Measurements from ENCODE around the gene MEP1A.
"Not testable (repeated sequence)": the region's sequence is repeated elsewhere in the genome, so short reads cannot be mapped to it uniquely, and the experiment has no call there.

Gene MEP1A, protein sequence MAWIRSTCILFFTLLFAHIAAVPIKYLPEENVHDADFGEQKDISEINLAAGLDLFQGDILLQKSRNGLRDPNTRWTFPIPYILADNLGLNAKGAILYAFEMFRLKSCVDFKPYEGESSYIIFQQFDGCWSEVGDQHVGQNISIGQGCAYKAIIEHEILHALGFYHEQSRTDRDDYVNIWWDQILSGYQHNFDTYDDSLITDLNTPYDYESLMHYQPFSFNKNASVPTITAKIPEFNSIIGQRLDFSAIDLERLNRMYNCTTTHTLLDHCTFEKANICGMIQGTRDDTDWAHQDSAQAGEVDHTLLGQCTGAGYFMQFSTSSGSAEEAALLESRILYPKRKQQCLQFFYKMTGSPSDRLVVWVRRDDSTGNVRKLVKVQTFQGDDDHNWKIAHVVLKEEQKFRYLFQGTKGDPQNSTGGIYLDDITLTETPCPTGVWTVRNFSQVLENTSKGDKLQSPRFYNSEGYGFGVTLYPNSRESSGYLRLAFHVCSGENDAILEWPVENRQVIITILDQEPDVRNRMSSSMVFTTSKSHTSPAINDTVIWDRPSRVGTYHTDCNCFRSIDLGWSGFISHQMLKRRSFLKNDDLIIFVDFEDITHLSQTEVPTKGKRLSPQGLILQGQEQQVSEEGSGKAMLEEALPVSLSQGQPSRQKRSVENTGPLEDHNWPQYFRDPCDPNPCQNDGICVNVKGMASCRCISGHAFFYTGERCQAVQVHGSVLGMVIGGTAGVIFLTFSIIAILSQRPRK

DNA sequence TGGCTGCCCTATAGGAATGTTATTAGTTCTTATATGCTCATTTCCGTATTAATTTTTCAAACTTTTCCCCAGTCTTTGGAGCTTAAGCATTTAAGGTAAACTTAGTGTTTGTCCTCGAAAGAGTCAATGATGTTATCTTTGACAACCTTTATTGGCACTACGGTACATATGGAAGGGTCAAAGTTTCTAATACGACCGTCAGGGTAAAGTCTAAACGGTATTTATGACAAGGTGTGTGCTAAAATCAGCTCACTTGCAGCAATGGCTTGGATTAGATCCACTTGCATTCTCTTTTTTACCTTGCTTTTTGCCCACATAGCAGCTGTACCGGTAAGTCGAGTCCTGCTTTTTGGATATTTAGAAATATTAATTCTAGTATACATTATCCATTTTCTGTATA, at the start of gene MEP1A:
Gene MEP1A, plus strand, starts transcription at position 252 of the 400 bp plus-strand sequence. Its CDS starts 10 bp downstream, at position 262.
- ATAC-seq (ENCODE audit: low read depth) (no peak), DNase-seq (ENCODE audit: low spot score) (no peak)
- H3K27ac ChIP-seq (ENCODE audit: poor library complexity, severe bottlenecking) = no peak within 1 kb of the TSS
- no peaks in the 10 kb centered on the region for H3K9me3 ChIP-seq (ENCODE audit: severe bottlenecking)
- H3K4me1 ChIP-seq (ENCODE audit: insufficient read depth, poor library complexity, severe bottlenecking) = peaks cover 7% of the 10 kb centered on the region
- no peak within 1 kb of the TSS for H3K4me3 ChIP-seq (ENCODE audit: severe bottlenecking)
- H3K36me3 ChIP-seq (ENCODE audit: low read depth) = no peaks in the 10 kb centered on the region
- TF ChIP-seq, protein P1, sequence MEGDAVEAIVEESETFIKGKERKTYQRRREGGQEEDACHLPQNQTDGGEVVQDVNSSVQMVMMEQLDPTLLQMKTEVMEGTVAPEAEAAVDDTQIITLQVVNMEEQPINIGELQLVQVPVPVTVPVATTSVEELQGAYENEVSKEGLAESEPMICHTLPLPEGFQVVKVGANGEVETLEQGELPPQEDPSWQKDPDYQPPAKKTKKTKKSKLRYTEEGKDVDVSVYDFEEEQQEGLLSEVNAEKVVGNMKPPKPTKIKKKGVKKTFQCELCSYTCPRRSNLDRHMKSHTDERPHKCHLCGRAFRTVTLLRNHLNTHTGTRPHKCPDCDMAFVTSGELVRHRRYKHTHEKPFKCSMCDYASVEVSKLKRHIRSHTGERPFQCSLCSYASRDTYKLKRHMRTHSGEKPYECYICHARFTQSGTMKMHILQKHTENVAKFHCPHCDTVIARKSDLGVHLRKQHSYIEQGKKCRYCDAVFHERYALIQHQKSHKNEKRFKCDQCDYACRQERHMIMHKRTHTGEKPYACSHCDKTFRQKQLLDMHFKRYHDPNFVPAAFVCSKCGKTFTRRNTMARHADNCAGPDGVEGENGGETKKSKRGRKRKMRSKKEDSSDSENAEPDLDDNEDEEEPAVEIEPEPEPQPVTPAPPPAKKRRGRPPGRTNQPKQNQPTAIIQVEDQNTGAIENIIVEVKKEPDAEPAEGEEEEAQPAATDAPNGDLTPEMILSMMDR (IDR thresholded peaks at IDR 0.05; ENCODE audit: poor library complexity, severe bottlenecking) = no peak
- no peaks in the 10 kb centered on the region for H3K27me3 ChIP-seq (ENCODE audit: insufficient read depth, poor library complexity, severe bottlenecking)

DNA sequence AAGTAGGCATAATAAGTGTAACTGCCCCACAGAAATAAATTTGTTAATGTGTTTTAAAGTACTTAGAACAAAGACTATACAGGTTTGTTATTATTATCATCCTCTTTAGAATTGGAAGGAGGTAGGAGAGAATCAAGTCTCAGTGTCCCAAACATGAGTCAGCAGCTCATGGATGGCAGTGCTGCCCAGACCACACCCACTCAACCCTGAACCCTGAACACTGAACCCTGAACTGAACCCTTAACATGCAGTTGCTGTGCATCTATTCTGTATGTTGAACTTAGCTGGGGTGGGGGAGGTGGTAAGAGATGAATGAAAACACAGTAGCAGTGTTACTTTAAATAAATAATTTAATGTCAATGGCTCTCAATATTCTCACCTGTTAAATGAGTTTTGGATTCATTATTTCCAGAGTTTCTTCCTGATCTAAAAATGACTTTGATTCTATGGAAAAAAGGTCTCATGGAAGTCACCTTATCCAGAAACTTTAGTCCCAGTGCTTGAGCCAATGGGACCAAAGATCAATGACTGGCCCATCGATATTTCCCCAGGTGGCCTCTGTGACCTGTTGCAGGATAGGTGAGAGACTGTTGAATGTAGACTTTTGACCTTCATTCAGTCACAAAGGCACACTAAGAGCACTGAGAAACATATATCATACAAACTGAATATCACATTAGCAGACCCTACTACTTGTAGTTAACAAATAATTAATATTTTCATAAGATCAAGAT, 49.6 kb upstream of the MEP1A start:
- Histone ChIP-seq H3K27ac (ENCODE audit: poor library complexity, severe bottlenecking) (no peak overlapping the region), H3K4me3 (ENCODE audit: severe bottlenecking) (no peak overlapping the region), H3K36me3 (ENCODE audit: low read depth) (no peaks in the 10 kb centered on the region), H3K9me3 (ENCODE audit: severe bottlenecking) (no peaks in the 10 kb centered on the region), H3K27me3 (ENCODE audit: insufficient read depth, poor library complexity, severe bottlenecking) (no peaks in the 10 kb centered on the region), H3K4me1 (ENCODE audit: insufficient read depth, poor library complexity, severe bottlenecking) (no peaks in the 10 kb centered on the region)
- TF ChIP-seq, protein P1 (IDR thresholded peaks at IDR 0.05; ENCODE audit: poor library complexity, severe bottlenecking) = no peak
- DNase-seq (ENCODE audit: low spot score) (no peak), ATAC-seq (ENCODE audit: low read depth) (no peak)

DNA sequence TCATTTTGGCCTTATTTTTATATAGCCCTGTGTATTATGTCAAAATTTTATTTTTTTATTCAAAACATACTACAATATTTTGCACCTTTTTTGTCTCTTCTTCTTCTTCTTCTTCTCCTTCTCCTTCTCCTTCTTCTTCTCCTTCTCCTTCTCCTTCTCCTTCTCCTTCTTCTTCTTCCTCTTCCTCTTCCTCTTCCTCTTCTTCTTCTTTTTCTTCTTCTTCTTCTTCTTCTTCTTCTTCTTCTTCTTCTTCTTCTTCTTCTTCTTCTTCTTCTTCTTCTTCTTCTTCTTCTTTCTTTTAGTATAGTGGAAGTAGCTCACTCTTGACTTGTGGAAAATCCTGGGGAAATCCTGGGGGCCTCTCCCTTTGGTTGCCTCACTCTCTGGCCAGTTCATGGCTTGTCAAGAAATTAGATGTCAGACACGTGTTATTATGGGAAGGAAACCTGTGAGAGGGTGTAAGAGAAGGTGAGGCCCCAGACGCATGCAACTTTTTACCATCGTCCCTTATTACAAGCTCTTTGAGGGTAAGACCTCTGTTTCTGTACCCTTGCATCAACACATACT, 48.9 kb upstream of the MEP1A start:
- not testable (repeated sequence) for ATAC-seq (ENCODE audit: low read depth); H3K4me3 ChIP-seq (ENCODE audit: severe bottlenecking); DNase-seq (ENCODE audit: low spot score); H3K36me3 ChIP-seq (ENCODE audit: low read depth); H3K4me1 ChIP-seq (ENCODE audit: insufficient read depth, poor library complexity, severe bottlenecking); H3K27ac ChIP-seq (ENCODE audit: poor library complexity, severe bottlenecking); H3K27me3 ChIP-seq (ENCODE audit: insufficient read depth, poor library complexity, severe bottlenecking); H3K9me3 ChIP-seq (ENCODE audit: severe bottlenecking)

DNA sequence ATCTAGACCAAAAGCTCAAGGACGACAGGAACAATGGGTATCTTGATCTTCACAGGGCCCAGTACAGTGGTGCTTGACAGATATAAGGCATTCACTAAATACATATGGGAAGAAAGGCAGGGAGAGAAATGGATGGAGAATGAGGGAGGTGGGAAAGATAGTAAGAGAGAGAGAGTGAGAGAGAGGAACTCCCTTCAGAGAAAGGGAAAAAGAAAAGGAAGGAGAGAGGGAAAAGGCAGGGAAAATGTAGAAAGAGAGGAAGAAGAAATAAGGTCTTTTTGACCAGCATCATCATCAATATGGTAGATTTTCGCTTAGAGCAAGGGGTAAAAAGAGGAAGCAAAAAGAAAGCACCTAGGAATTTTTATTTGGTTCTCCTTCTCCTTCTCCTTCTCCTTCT, 47.2 kb upstream of the MEP1A start:
- DNase-seq (ENCODE audit: low spot score) (no peak), ATAC-seq (ENCODE audit: low read depth) (no peak)
- no peak overlapping the region for H3K4me3 ChIP-seq (ENCODE audit: severe bottlenecking)
- no peaks in the 10 kb centered on the region for H3K4me1 ChIP-seq (ENCODE audit: insufficient read depth, poor library complexity, severe bottlenecking)
- TF ChIP-seq, protein P1 (IDR thresholded peaks at IDR 0.05; ENCODE audit: poor library complexity, severe bottlenecking) = no peak
- H3K36me3 ChIP-seq (ENCODE audit: low read depth) = no peaks in the 10 kb centered on the region
- no peaks in the 10 kb centered on the region for H3K9me3 ChIP-seq (ENCODE audit: severe bottlenecking)
- H3K27me3 ChIP-seq (ENCODE audit: insufficient read depth, poor library complexity, severe bottlenecking) = no peaks in the 10 kb centered on the region
- no peak overlapping the region for H3K27ac ChIP-seq (ENCODE audit: poor library complexity, severe bottlenecking)

DNA sequence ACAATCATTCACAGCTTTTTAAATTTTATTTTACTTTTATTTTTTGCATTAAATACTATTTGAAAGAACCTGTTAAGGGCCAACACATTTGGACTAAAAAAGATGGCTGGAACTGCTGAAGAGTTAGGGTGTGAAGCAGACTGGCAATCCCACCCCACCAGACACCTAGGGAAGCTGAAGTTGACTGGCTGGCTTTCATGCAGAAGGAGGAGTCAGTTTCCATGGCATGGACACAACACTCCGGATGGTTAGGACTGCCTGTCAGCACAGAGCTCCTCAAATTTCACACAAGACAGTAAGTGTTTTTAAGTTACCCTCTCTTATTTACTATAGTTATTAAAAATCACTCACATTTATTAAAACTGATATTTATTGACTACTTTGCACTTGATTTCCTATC, 46.5 kb upstream of the MEP1A start, which contains the start of gene ANKRD66:
Gene ANKRD66, plus strand, starts transcription at position 238 of the 400 bp plus-strand sequence. CDS start 5,016 bp downstream, outside the sequence.
- DNase-seq (ENCODE audit: low spot score) (no peak), ATAC-seq (ENCODE audit: low read depth) (no peak)
- Histone ChIP-seq H3K27ac (ENCODE audit: poor library complexity, severe bottlenecking) (no peak within 1 kb of the TSS), H3K36me3 (ENCODE audit: low read depth) (no peaks in the 10 kb centered on the region), H3K4me3 (ENCODE audit: severe bottlenecking) (no peak within 1 kb of the TSS), H3K9me3 (ENCODE audit: severe bottlenecking) (no peaks in the 10 kb centered on the region), H3K4me1 (ENCODE audit: insufficient read depth, poor library complexity, severe bottlenecking) (no peaks in the 10 kb centered on the region), H3K27me3 (ENCODE audit: insufficient read depth, poor library complexity, severe bottlenecking) (no peaks in the 10 kb centered on the region)
- TF ChIP-seq, protein P1 (IDR thresholded peaks at IDR 0.05; ENCODE audit: poor library complexity, severe bottlenecking) = no peak
